WTC11 (cell line): ENCODE data around the gene KHSRP.

Experiments
- CREM ChIP-seq: sonication (generic); formaldehyde crosslinking; IDR thresholded peaks from 2 replicates; pipeline ENCODE4 v1.8.1; 2022; ENCODE audit warnings: mild to moderate bottlenecking, missing genetic modification reagents, moderate library complexity
- TF ChIP-seq, protein P1 (sequence below): sonication (generic); formaldehyde crosslinking; IDR thresholded peaks from 2 replicates; pipeline ENCODE4 v1.8.1; 2023; ENCODE audit warnings: mild to moderate bottlenecking, missing genetic modification reagents, moderate library complexity
- TF ChIP-seq, protein P2 (sequence below): sonication (generic); formaldehyde crosslinking; IDR thresholded peaks from 2 replicates; pipeline ENCODE4 v1.8.1; 2022; ENCODE audit warnings: low read depth, missing genetic modification reagents, borderline replicate concordance

DNA sequence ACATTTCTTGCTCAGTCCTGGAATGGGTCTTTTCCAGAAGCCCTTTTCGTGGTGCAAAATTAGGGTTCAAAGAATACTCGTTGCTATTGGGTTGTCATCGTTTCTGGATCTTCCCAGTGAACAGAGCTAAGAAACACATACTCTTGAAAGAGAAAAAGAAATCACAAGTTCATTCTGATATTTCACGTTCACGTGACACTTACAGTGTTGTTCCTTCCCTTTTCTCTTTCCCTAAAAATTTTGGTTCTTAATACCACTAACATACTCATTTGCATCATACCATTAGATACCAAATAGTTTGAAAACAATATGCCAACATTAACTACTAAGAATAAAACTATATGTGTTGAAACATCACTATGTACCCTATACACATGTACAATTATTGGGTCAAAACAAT lies 18.2 kb downstream of the KHSRP start:
- TF ChIP-seq, protein P1, sequence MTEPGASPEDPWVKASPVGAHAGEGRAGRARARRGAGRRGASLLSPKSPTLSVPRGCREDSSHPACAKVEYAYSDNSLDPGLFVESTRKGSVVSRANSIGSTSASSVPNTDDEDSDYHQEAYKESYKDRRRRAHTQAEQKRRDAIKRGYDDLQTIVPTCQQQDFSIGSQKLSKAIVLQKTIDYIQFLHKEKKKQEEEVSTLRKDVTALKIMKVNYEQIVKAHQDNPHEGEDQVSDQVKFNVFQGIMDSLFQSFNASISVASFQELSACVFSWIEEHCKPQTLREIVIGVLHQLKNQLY (CRISPR knock-in tag), result no peak
- TF ChIP-seq, protein P2, sequence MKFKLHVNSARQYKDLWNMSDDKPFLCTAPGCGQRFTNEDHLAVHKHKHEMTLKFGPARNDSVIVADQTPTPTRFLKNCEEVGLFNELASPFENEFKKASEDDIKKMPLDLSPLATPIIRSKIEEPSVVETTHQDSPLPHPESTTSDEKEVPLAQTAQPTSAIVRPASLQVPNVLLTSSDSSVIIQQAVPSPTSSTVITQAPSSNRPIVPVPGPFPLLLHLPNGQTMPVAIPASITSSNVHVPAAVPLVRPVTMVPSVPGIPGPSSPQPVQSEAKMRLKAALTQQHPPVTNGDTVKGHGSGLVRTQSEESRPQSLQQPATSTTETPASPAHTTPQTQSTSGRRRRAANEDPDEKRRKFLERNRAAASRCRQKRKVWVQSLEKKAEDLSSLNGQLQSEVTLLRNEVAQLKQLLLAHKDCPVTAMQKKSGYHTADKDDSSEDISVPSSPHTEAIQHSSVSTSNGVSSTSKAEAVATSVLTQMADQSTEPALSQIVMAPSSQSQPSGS (CRISPR knock-in tag), result no peak
- TF ChIP-seq CREM (CRISPR knock-in tag), result no peak
